ENCODE data around the gene PCBD2. TPM values are rescaled to one million over a fixed set of nuclear protein-coding genes. Genes with fewer than 3 reads are reported as not detected.
A peak's percentile ranks its signal among the peaks of the same experiment; 100 is the strongest.

Gene PCBD2
- total RNA-seq, 1 donor from 2014 or later: 10.5 TPM

DNA sequence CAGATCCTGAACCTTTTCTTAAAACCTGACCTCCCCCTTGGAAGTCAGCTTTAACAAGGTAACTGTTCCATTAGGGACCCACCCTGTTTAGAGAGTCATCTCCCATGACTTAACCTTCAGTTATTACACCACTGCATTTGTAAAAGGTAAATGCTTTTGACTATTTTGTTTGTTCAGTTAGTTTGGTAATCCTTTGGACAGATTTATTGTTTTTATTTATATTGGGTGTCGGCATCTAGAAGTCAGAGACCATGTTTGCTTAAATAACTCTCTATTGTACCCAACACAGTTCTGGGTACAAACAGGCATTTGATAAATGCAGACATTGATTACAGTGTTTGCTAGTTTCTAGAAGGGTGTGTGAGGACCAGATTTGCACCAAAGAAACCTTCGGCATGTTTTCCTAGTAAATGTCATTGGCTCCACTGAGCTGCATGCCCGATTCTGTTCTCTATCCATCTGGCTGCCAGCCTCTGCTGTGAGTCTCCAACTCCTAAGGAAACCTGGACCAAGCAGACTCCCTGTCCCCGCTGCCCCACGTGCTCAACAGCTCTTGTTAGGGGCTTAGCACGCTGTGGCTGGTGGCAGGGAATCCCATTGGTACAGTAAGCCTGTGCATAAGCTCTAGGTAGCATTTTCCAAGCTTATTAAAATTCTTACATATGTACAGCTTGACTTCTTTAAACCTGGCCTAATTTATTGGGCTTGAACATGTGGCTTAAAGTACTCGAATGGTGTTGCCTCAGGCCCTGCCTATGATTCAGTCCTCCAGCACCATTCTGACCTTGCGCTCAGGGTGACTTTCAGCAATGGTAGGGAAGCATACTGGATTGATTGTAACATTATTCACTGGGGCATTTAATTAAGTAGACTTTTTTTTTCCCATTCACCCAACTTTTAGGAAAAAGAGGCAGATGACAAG, 6.6 kb downstream of the PCBD2 start:
- Mint-ChIP-seq H3K27ac (peak overlapping the region; percentile 52), H3K9me3 (no peaks in the 10 kb centered on the region), H3K27me3 (no peaks in the 10 kb centered on the region), H3K4me1 (ENCODE audit: unreplicated experiment) (peaks cover 9% of the 10 kb centered on the region), H3K36me3 (peaks cover 10% of the 10 kb centered on the region), H3K4me3 (no peak overlapping the region)
- TF ChIP-seq, protein P1, sequence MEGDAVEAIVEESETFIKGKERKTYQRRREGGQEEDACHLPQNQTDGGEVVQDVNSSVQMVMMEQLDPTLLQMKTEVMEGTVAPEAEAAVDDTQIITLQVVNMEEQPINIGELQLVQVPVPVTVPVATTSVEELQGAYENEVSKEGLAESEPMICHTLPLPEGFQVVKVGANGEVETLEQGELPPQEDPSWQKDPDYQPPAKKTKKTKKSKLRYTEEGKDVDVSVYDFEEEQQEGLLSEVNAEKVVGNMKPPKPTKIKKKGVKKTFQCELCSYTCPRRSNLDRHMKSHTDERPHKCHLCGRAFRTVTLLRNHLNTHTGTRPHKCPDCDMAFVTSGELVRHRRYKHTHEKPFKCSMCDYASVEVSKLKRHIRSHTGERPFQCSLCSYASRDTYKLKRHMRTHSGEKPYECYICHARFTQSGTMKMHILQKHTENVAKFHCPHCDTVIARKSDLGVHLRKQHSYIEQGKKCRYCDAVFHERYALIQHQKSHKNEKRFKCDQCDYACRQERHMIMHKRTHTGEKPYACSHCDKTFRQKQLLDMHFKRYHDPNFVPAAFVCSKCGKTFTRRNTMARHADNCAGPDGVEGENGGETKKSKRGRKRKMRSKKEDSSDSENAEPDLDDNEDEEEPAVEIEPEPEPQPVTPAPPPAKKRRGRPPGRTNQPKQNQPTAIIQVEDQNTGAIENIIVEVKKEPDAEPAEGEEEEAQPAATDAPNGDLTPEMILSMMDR (conservative IDR thresholded peaks at IDR 0.05): no peak
- peak; percentile 48 for DNase-seq (ENCODE audit: extremely low spot score, unreplicated experiment)

DNA sequence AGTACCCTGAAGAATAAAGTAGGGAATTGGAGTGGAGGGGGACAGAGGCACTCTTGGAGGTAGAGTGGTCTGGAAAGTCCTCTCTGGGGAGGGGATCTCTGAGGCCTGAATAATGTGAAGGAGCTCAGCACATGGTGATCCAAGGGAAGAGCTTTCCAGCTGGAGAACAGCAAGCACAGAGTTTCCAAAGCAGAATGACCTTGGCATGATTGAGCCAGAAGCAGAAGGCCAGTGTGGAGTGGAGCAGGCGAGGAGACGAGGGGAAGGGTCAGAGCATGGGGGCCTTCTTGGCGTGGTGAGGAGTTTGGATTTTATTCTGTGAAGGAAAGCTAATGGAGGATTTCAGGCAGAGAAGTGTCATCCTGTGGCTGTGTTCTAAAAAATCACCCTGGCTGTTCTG, 8.3 kb downstream of the PCBD2 start:
- no peak overlapping the region for H3K27ac Mint-ChIP-seq
- peaks cover 16% of the 10 kb centered on the region for H3K36me3 Mint-ChIP-seq
- H3K9me3 Mint-ChIP-seq: no peaks in the 10 kb centered on the region
- no peak overlapping the region for H3K4me3 Mint-ChIP-seq
- H3K4me1 Mint-ChIP-seq (ENCODE audit: unreplicated experiment): peaks cover 9% of the 10 kb centered on the region
- DNase-seq (ENCODE audit: extremely low spot score, unreplicated experiment): no peak
- TF ChIP-seq, protein P1 (conservative IDR thresholded peaks at IDR 0.05): no peak
- H3K27me3 Mint-ChIP-seq: no peaks in the 10 kb centered on the region

DNA sequence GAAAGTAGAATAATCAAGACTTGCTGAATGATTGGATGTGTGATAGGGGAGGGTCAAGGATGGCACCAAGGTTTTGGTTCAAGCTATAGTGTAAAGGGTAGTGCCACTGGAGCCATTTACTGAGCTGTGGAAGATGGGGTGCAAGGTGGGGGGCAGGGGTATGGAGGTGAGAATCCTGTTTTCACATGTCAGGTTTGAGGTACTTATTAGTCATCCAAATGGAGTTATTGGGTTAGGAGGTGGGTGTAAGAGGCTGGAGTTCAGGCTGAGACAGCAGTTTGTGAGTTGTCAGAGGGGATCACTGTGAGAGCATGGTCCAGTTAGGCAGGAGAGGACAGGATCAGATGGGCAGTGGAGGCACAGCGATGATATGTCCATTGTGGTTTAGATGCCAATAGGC, 8.9 kb downstream of the PCBD2 start:
- TF ChIP-seq, protein P1 (conservative IDR thresholded peaks at IDR 0.05): no peak

DNA sequence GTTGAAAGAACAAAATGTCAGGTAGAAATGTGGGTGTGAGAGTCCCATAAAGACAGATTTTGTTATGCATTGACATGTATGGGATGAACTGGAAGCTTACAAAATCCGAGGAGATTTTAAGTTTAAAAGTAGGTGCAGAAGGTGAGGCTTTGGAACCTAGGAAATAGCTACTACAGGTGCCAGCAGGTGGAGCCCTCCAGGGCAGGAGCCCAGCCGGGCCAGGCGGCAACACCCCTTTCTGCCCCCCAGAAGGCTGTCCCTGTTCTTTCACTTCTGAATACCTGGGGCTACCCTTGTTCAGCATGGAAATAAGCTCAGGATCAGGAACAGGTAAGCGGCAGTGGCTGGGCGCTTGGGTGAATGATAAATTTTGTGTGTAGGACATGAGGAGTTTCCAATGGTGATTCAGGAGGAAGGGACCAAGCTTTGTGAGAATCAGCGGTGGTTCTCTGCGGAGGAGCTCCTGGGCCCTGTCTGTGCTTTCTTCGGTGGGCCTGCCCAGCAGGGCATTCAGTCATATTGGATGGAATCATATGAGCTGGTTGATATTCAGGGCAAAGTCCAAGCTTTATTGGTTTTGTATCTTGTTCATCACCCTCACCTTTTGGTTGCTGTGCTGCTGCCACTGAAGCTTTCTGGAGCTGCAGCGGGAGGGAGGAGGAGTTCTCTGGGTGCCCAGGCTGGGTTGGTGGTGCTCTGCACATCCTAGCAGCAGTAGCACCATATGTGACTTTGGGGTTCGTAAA, 12.3 kb downstream of the PCBD2 start:
- no peaks in the 10 kb centered on the region for H3K27me3 Mint-ChIP-seq
- no peaks in the 10 kb centered on the region for H3K9me3 Mint-ChIP-seq
- H3K36me3 Mint-ChIP-seq: peaks cover 17% of the 10 kb centered on the region
- DNase-seq (ENCODE audit: extremely low spot score, unreplicated experiment): no peak
- TF ChIP-seq, protein P1 (conservative IDR thresholded peaks at IDR 0.05): peak; percentile 30
- H3K4me1 Mint-ChIP-seq (ENCODE audit: unreplicated experiment): no peaks in the 10 kb centered on the region
- no peak overlapping the region for H3K27ac Mint-ChIP-seq
- H3K4me3 Mint-ChIP-seq: no peak overlapping the region

More for the DNA sequence above, 8.9 kb downstream of the PCBD2 start:
- Mint-ChIP-seq H3K27ac (no peak overlapping the region), H3K27me3 (no peaks in the 10 kb centered on the region), H3K4me1 (ENCODE audit: unreplicated experiment) (peaks cover 8% of the 10 kb centered on the region), H3K36me3 (peaks cover 15% of the 10 kb centered on the region), H3K4me3 (no peak overlapping the region), H3K9me3 (no peaks in the 10 kb centered on the region)
- DNase-seq (ENCODE audit: extremely low spot score, unreplicated experiment): no peak

DNA sequence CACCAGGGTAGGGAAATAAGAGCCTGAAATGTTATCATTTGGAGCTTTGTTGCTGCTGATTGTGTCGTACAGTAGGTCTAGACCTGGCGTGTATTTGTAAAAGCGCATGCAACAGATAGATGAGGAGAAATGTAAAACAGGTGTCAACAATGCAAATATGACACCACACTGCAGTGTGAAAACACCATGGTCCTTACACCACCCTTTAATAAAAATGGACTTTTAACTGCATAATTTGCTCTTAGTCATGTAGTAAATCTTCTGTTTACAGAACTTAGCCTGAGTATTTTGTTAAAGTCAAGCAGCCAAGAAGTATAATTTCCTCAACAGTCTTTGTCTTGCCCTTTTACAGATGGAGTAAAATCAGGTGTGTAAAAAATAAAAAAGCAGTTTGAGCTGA, 13.9 kb downstream of the PCBD2 start:
- no peaks in the 10 kb centered on the region for H3K9me3 Mint-ChIP-seq
- DNase-seq (ENCODE audit: extremely low spot score, unreplicated experiment): no peak
- TF ChIP-seq, protein P1 (conservative IDR thresholded peaks at IDR 0.05): no peak
- peaks cover 19% of the 10 kb centered on the region for H3K36me3 Mint-ChIP-seq
- H3K27me3 Mint-ChIP-seq: no peaks in the 10 kb centered on the region
- no peak overlapping the region for H3K27ac Mint-ChIP-seq
- no peak overlapping the region for H3K4me3 Mint-ChIP-seq
- no peaks in the 10 kb centered on the region for H3K4me1 Mint-ChIP-seq (ENCODE audit: unreplicated experiment)
